ENCODE results near the gene ZNF491.
A peak's percentile ranks its signal among the peaks of the same experiment; 100 is the strongest.
"Not testable (repeated sequence)": the region's sequence is repeated elsewhere in the genome, so short reads cannot be mapped to it uniquely, and the experiment has no call there.

Gene ZNF491

GRCh38 chr19:11807099-11807380 lies 8.7 kb downstream of the ZNF491 start:
- DNase-seq: no peak

GRCh38 chr19:11813703-11814028 lies 15.3 kb downstream of the ZNF491 start:
- peak; percentile 31 for DNase-seq

GRCh38 chr19:11814029-11814699 lies 15.8 kb downstream of the ZNF491 start, which contains the start of gene ZNF440:
TSS of gene ZNF440 (plus strand) at chr19:11814273. CDS start at chr19:11814448, 175 bp downstream.
- peak; percentile 92 for DNase-seq

GRCh38 chr19:11814700-11815035 lies 16.3 kb downstream of the ZNF491 start:
- no peak for DNase-seq

- no peak for DNase-seq
These were observed 23.3 kb downstream of the ZNF491 start for GRCh38 chr19:11821474-11822109.

GRCh38 chr19:11828957-11829876 lies 30.9 kb downstream of the ZNF491 start:
- DNase-seq: not testable (repeated sequence)

- no peak for DNase-seq
These were observed 34.1 kb downstream of the ZNF491 start for GRCh38 chr19:11832253-11832912.

- no peak for DNase-seq
These were observed 35.2 kb downstream of the ZNF491 start for GRCh38 chr19:11833541-11833940.

GRCh38 chr19:11835626-11836066 lies 37.3 kb downstream of the ZNF491 start:
- not testable (repeated sequence) for DNase-seq

GRCh38 chr19:11843722-11844121 lies 45.4 kb downstream of the ZNF491 start:
- no peak for DNase-seq

- not testable (repeated sequence) for DNase-seq
These were observed 49.3 kb downstream of the ZNF491 start for GRCh38 chr19:11847615-11848014.

GRCh38 chr19:11848200-11848593 lies 49.9 kb downstream of the ZNF491 start:
- no peak for DNase-seq

GRCh38 chr19:11848594-11849469 lies 50.5 kb downstream of the ZNF491 start, which contains the start of gene ZNF439:
TSS of gene ZNF439 (plus strand) at chr19:11848726. CDS start at chr19:11848868, 142 bp downstream.
- peak; percentile 91 for DNase-seq

- DNase-seq: not testable (repeated sequence)
These were observed 52.0 kb downstream of the ZNF491 start for GRCh38 chr19:11850289-11850688.

GRCh38 chr19:11853358-11853757 lies 55.0 kb downstream of the ZNF491 start:
- no peak for DNase-seq

GRCh38 chr19:11856596-11857250 lies 58.4 kb downstream of the ZNF491 start:
- DNase-seq: no peak

All from NCI-H510A treated with DMSO at 0.1 percent for 48 hours (cell line).